ENCODE measurements around the gene CABP1.

CABP1 gene

DNA sequence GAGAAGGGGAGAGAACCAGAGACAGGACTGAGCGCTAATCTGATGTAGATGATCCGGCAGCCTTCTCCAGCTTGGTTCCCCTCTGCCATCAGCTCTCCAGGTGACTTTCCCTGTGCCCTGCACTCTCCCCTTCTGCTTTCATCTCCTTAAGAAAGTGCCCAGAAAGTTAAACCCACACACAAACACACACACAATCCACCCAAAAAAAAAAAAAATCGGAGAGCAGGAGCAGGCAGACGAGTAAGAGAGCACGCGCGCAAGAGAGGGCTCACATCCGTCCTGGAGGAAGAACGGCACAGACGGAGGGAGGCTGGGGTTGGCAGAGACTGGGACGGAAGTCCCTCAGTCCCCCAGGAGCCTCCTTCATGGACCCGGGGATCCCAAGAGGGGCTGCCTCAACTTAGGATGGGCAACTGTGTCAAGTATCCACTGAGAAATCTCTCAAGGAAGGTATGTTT, 9.8 kb downstream of the CABP1 start:
- Histone ChIP-seq H4K20me1 (ENCODE audit: insufficient read depth) (no peaks in the 10 kb centered on the region), H2AFZ (ENCODE audit: low read depth) (no peak overlapping the region), H3K27ac (no peak overlapping the region), H3K79me2 (ENCODE audit: insufficient read depth, low read depth) (no peaks in the 10 kb centered on the region), H3K4me3 (IDR thresholded peaks at IDR 0.05; ENCODE audit: insufficient read depth, low read depth, low read length) (no peak overlapping the region), H3K27me3 (ENCODE audit: insufficient read depth, low read depth) (peaks cover 2% of the 10 kb centered on the region; the same call in 1 of the 2 replicates), H3K36me3 (ENCODE audit: insufficient read depth) (no peaks in the 10 kb centered on the region), H3K9ac (no peak overlapping the region), H3K4me1 (ENCODE audit: low read depth, poor library complexity, severe bottlenecking) (no peaks in the 10 kb centered on the region), H3K4me2 (no peak overlapping the region)
- TF ChIP-seq, protein P1, sequence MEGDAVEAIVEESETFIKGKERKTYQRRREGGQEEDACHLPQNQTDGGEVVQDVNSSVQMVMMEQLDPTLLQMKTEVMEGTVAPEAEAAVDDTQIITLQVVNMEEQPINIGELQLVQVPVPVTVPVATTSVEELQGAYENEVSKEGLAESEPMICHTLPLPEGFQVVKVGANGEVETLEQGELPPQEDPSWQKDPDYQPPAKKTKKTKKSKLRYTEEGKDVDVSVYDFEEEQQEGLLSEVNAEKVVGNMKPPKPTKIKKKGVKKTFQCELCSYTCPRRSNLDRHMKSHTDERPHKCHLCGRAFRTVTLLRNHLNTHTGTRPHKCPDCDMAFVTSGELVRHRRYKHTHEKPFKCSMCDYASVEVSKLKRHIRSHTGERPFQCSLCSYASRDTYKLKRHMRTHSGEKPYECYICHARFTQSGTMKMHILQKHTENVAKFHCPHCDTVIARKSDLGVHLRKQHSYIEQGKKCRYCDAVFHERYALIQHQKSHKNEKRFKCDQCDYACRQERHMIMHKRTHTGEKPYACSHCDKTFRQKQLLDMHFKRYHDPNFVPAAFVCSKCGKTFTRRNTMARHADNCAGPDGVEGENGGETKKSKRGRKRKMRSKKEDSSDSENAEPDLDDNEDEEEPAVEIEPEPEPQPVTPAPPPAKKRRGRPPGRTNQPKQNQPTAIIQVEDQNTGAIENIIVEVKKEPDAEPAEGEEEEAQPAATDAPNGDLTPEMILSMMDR (conservative IDR thresholded peaks at IDR 0.05; ENCODE audit: low read depth, low read length), result no peak

DNA sequence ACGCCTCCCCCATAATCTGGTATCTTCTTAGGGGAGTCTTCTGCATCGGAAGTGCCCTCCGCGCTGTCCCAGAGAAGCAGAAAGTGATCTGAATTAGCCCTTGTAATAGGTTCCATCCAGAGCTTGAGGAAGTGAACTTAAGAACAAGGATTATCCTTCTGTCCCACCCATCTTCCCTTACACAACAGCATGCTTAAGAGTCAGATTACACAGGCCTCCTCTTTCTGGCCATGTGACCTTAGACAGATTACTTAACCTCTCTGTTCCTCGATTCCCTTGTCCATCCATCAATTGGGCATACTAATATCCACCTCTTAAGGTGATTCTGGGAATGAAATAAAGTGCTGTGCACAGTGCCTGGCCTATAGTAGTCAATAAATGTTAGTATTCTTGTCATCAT, 11.4 kb downstream of the CABP1 start:
- Histone ChIP-seq H3K27ac (no peak overlapping the region), H2AFZ (ENCODE audit: low read depth) (no peak overlapping the region), H3K4me1 (ENCODE audit: low read depth, poor library complexity, severe bottlenecking) (no peaks in the 10 kb centered on the region), H3K4me2 (no peak overlapping the region), H3K36me3 (ENCODE audit: insufficient read depth) (no peaks in the 10 kb centered on the region), H3K9ac (no peak overlapping the region), H3K79me2 (ENCODE audit: insufficient read depth, low read depth) (no peaks in the 10 kb centered on the region), H4K20me1 (ENCODE audit: insufficient read depth) (no peaks in the 10 kb centered on the region), H3K4me3 (IDR thresholded peaks at IDR 0.05; ENCODE audit: insufficient read depth, low read depth, low read length) (no peak overlapping the region), H3K27me3 (ENCODE audit: insufficient read depth, low read depth) (no peaks in the 10 kb centered on the region; the same call in 1 of the 2 replicates)
- TF ChIP-seq, protein P1 (conservative IDR thresholded peaks at IDR 0.05; ENCODE audit: low read depth, low read length), result no peak

DNA sequence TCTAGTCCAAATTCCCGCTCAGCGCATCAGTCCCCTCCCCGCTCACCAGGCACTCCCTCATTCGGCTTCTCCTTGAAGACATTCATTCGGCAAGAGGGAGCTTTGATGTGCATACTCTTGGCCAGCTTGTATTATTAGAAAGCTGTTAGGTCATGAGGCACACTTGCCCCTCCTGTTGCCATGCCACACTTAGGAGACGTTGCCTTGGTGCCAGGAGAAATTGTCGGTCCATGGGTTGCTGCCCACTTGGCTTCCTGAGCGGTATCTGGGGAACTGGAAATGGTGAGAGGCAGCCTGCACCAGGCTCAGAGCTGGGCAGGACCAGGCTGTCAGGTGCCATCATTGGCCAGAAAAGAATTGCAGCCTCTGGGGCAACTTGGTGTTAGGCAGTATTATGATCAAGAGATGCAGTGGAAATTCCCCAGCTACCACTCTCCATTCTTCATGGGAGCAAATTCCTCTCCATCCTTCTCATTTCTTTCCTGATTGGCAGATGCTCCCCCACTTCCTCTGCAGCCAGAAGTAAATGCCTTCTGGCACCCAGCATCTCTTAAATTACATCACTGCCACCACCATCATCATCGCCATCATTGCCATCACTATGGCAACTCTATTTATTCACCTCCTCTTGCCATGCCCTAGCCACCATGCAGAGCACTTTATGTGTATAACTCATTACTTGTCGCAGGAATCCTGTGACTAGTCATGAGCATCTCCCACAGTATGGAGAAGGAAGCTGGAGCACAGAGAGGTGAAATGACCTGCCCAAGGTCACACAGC, 12.4 kb downstream of the CABP1 start:
- H4K20me1 ChIP-seq (ENCODE audit: insufficient read depth), result no peaks in the 10 kb centered on the region
- no peak overlapping the region for H3K4me2 ChIP-seq
- no peak overlapping the region for H3K9ac ChIP-seq
- H2AFZ ChIP-seq (ENCODE audit: low read depth), result no peak overlapping the region
- H3K79me2 ChIP-seq (ENCODE audit: insufficient read depth, low read depth), result no peaks in the 10 kb centered on the region
- no peak overlapping the region for H3K4me3 ChIP-seq (IDR thresholded peaks at IDR 0.05; ENCODE audit: insufficient read depth, low read depth, low read length)
- TF ChIP-seq, protein P1 (conservative IDR thresholded peaks at IDR 0.05; ENCODE audit: low read depth, low read length), result no peak
- H3K4me1 ChIP-seq (ENCODE audit: low read depth, poor library complexity, severe bottlenecking), result no peaks in the 10 kb centered on the region
- H3K36me3 ChIP-seq (ENCODE audit: insufficient read depth), result no peaks in the 10 kb centered on the region
- H3K27ac ChIP-seq, result no peak overlapping the region
- no peaks in the 10 kb centered on the region; the same call in 1 of the 2 replicates for H3K27me3 ChIP-seq (ENCODE audit: insufficient read depth, low read depth)

DNA sequence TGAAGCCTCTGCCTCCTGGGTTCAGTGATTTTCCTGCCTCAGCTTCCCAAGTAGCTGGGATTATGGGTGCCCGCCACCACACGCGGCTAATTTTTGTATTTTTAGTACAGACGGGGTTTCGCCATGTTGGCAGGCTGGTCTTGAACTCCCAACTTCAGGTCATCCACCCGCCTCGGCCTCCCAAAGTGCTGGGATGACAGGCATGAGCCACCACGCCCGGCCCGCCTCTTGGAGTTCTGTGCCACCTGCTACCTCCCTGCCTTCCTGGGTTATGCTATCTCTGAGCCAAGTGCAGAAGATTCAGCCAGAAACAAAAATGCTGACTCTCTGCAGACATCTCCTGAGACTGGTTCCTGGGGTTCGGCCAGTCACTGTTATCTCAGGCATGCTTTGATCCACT, 13.2 kb downstream of the CABP1 start:
- TF ChIP-seq, protein P1 (conservative IDR thresholded peaks at IDR 0.05; ENCODE audit: low read depth, low read length), result no peak
- Histone ChIP-seq H2AFZ (ENCODE audit: low read depth) (no peak overlapping the region), H3K36me3 (ENCODE audit: insufficient read depth) (no peaks in the 10 kb centered on the region), H3K4me3 (IDR thresholded peaks at IDR 0.05; ENCODE audit: insufficient read depth, low read depth, low read length) (no peak overlapping the region), H3K4me1 (ENCODE audit: low read depth, poor library complexity, severe bottlenecking) (no peaks in the 10 kb centered on the region), H4K20me1 (ENCODE audit: insufficient read depth) (no peaks in the 10 kb centered on the region), H3K4me2 (no peak overlapping the region), H3K27me3 (ENCODE audit: insufficient read depth, low read depth) (no peaks in the 10 kb centered on the region; the same call in 1 of the 2 replicates), H3K79me2 (ENCODE audit: insufficient read depth, low read depth) (no peaks in the 10 kb centered on the region), H3K9ac (no peak overlapping the region), H3K27ac (no peak overlapping the region)

All from KMS-11 (cell line).